HG03159 (cell line): ENCODE measurements around the gene PLA2G4D.
"Not testable (repeated sequence)": the region's sequence is repeated elsewhere in the genome, so short reads cannot be mapped to it uniquely, and the experiment has no call there.

Experiments used
- ATAC-seq: cut with Tn5 transposase; IDR thresholded peaks from one replicate; pipeline ENCODE4 v1.9.1; 2021; ENCODE audit warnings: mild to moderate bottlenecking, moderate library complexity; ENCODE audit not compliant: unreplicated experiment

PLA2G4D gene

GRCh38 chr15:42091753-42092397, 2.5 kb downstream of the PLA2G4D start:
- not testable (repeated sequence) for ATAC-seq

- no peak for ATAC-seq
Observed at GRCh38 chr15:42090781-42091180, 3.6 kb downstream of the PLA2G4D start.

- no peak for ATAC-seq
Observed at GRCh38 chr15:42090370-42090769, 4.0 kb downstream of the PLA2G4D start.

- ATAC-seq: no peak
Observed at GRCh38 chr15:42089942-42090341, 4.4 kb downstream of the PLA2G4D start.

GRCh38 chr15:42088801-42089640, 5.3 kb downstream of the PLA2G4D start:
- ATAC-seq: no peak

GRCh38 chr15:42087926-42088800, 6.2 kb downstream of the PLA2G4D start:
- no peak for ATAC-seq

GRCh38 chr15:42087460-42087859, 6.9 kb downstream of the PLA2G4D start:
- no peak for ATAC-seq

GRCh38 chr15:42085721-42086120, 8.6 kb downstream of the PLA2G4D start:
- no peak for ATAC-seq

GRCh38 chr15:42085236-42085605, 9.1 kb downstream of the PLA2G4D start:
- no peak for ATAC-seq

GRCh38 chr15:42084465-42085235, 9.7 kb downstream of the PLA2G4D start:
- no peak for ATAC-seq

GRCh38 chr15:42083916-42084315, 10.4 kb downstream of the PLA2G4D start:
- no peak for ATAC-seq

- no peak for ATAC-seq
Observed at GRCh38 chr15:42083605-42083908, 10.8 kb downstream of the PLA2G4D start.

GRCh38 chr15:42082823-42083604, 11.3 kb downstream of the PLA2G4D start:
- ATAC-seq: no peak

GRCh38 chr15:42082141-42082540, 12.2 kb downstream of the PLA2G4D start:
- no peak for ATAC-seq

- ATAC-seq: no peak
Observed at GRCh38 chr15:42080919-42081830, 13.2 kb downstream of the PLA2G4D start.

GRCh38 chr15:42080186-42080918, 14.0 kb downstream of the PLA2G4D start:
- ATAC-seq: no peak

GRCh38 chr15:42079401-42079908, 14.9 kb downstream of the PLA2G4D start:
- no peak for ATAC-seq

- no peak for ATAC-seq
Observed at GRCh38 chr15:42078903-42079302, 15.5 kb downstream of the PLA2G4D start.
